Measurements from ENCODE around the gene AMY1C.
"Not testable (repeated sequence)": the region's sequence is repeated elsewhere in the genome, so short reads cannot be mapped to it uniquely, and the experiment has no call there.

Gene AMY1C

GRCh38 chr1:103749598-103749997 lies at the start of gene AMY1C:
TSS of gene AMY1C (plus strand) at chr1:103749898. CDS start at chr1:103750470, 572 bp downstream.
- not testable (repeated sequence) for H3K4me1 ChIP-seq (ENCODE audit: insufficient read depth, low read length); H3K9ac ChIP-seq (ENCODE audit: low read depth, low read length); H3K9me3 ChIP-seq (ENCODE audit: control insufficient read depth, insufficient read depth, low read length); H3K36me3 ChIP-seq (ENCODE audit: insufficient read depth, low read length)

- not testable (repeated sequence) for H3K36me3 ChIP-seq (ENCODE audit: insufficient read depth, low read length); H3K9ac ChIP-seq (ENCODE audit: low read depth, low read length); H3K9me3 ChIP-seq (ENCODE audit: control insufficient read depth, insufficient read depth, low read length); H3K4me1 ChIP-seq (ENCODE audit: insufficient read depth, low read length)
These were observed 49.0 kb upstream of the AMY1C start for GRCh38 chr1:103700669-103701068.

GRCh38 chr1:103701256-103701655 lies 48.4 kb upstream of the AMY1C start:
- H3K9me3 ChIP-seq (ENCODE audit: control insufficient read depth, insufficient read depth, low read length); H3K9ac ChIP-seq (ENCODE audit: low read depth, low read length); H3K36me3 ChIP-seq (ENCODE audit: insufficient read depth, low read length); H3K4me1 ChIP-seq (ENCODE audit: insufficient read depth, low read length): not testable (repeated sequence)

- not testable (repeated sequence) for H3K9me3 ChIP-seq (ENCODE audit: control insufficient read depth, insufficient read depth, low read length); H3K9ac ChIP-seq (ENCODE audit: low read depth, low read length); H3K4me1 ChIP-seq (ENCODE audit: insufficient read depth, low read length); H3K36me3 ChIP-seq (ENCODE audit: insufficient read depth, low read length)
These were observed 42.0 kb upstream of the AMY1C start for GRCh38 chr1:103707670-103708069.

- H3K9ac ChIP-seq (ENCODE audit: low read depth, low read length); H3K36me3 ChIP-seq (ENCODE audit: insufficient read depth, low read length); H3K4me1 ChIP-seq (ENCODE audit: insufficient read depth, low read length); H3K9me3 ChIP-seq (ENCODE audit: control insufficient read depth, insufficient read depth, low read length): not testable (repeated sequence)
These were observed 39.3 kb upstream of the AMY1C start for GRCh38 chr1:103710381-103710780.

GRCh38 chr1:103717404-103717803 lies 32.3 kb upstream of the AMY1C start:
- H3K9ac ChIP-seq (ENCODE audit: low read depth, low read length); H3K36me3 ChIP-seq (ENCODE audit: insufficient read depth, low read length); H3K4me1 ChIP-seq (ENCODE audit: insufficient read depth, low read length); H3K9me3 ChIP-seq (ENCODE audit: control insufficient read depth, insufficient read depth, low read length): not testable (repeated sequence)

GRCh38 chr1:103721473-103721872 lies 28.2 kb upstream of the AMY1C start:
- not testable (repeated sequence) for H3K9me3 ChIP-seq (ENCODE audit: control insufficient read depth, insufficient read depth, low read length); H3K9ac ChIP-seq (ENCODE audit: low read depth, low read length); H3K4me1 ChIP-seq (ENCODE audit: insufficient read depth, low read length); H3K36me3 ChIP-seq (ENCODE audit: insufficient read depth, low read length)

GRCh38 chr1:103735334-103735733 lies 14.4 kb upstream of the AMY1C start:
- not testable (repeated sequence) for H3K36me3 ChIP-seq (ENCODE audit: insufficient read depth, low read length); H3K9me3 ChIP-seq (ENCODE audit: control insufficient read depth, insufficient read depth, low read length); H3K4me1 ChIP-seq (ENCODE audit: insufficient read depth, low read length); H3K9ac ChIP-seq (ENCODE audit: low read depth, low read length)

GRCh38 chr1:103738031-103738430 lies 11.7 kb upstream of the AMY1C start:
- H3K36me3 ChIP-seq (ENCODE audit: insufficient read depth, low read length); H3K4me1 ChIP-seq (ENCODE audit: insufficient read depth, low read length); H3K9me3 ChIP-seq (ENCODE audit: control insufficient read depth, insufficient read depth, low read length); H3K9ac ChIP-seq (ENCODE audit: low read depth, low read length): not testable (repeated sequence)

GRCh38 chr1:103744449-103744848 lies 5.2 kb upstream of the AMY1C start:
- H3K4me1 ChIP-seq (ENCODE audit: insufficient read depth, low read length); H3K9ac ChIP-seq (ENCODE audit: low read depth, low read length); H3K36me3 ChIP-seq (ENCODE audit: insufficient read depth, low read length); H3K9me3 ChIP-seq (ENCODE audit: control insufficient read depth, insufficient read depth, low read length): not testable (repeated sequence)

GRCh38 chr1:103745040-103745439 lies 4.7 kb upstream of the AMY1C start:
- not testable (repeated sequence) for H3K4me1 ChIP-seq (ENCODE audit: insufficient read depth, low read length); H3K9me3 ChIP-seq (ENCODE audit: control insufficient read depth, insufficient read depth, low read length); H3K36me3 ChIP-seq (ENCODE audit: insufficient read depth, low read length); H3K9ac ChIP-seq (ENCODE audit: low read depth, low read length)

- H3K36me3 ChIP-seq (ENCODE audit: insufficient read depth, low read length); H3K9ac ChIP-seq (ENCODE audit: low read depth, low read length); H3K9me3 ChIP-seq (ENCODE audit: control insufficient read depth, insufficient read depth, low read length); H3K4me1 ChIP-seq (ENCODE audit: insufficient read depth, low read length): not testable (repeated sequence)
These were observed 1.4 kb upstream of the AMY1C start for GRCh38 chr1:103748273-103748672.

GRCh38 chr1:103761896-103762295 lies 12.2 kb downstream of the AMY1C start:
- Histone ChIP-seq H3K9me3 (ENCODE audit: control insufficient read depth, insufficient read depth, low read length) (no peaks in the 10 kb centered on the region), H3K4me1 (ENCODE audit: insufficient read depth, low read length) (no peaks in the 10 kb centered on the region), H3K36me3 (ENCODE audit: insufficient read depth, low read length) (no peaks in the 10 kb centered on the region), H3K9ac (ENCODE audit: low read depth, low read length) (no peak overlapping the region)

GRCh38 chr1:103779932-103780331 lies 30.2 kb downstream of the AMY1C start:
- no peaks in the 10 kb centered on the region for H3K36me3 ChIP-seq (ENCODE audit: insufficient read depth, low read length)
- no peaks in the 10 kb centered on the region for H3K4me1 ChIP-seq (ENCODE audit: insufficient read depth, low read length)
- H3K9me3 ChIP-seq (ENCODE audit: control insufficient read depth, insufficient read depth, low read length) = no peaks in the 10 kb centered on the region
- no peak overlapping the region for H3K9ac ChIP-seq (ENCODE audit: low read depth, low read length)

GRCh38 chr1:103783944-103784377 lies 34.3 kb downstream of the AMY1C start:
- Histone ChIP-seq H3K9me3 (ENCODE audit: control insufficient read depth, insufficient read depth, low read length) (no peaks in the 10 kb centered on the region), H3K36me3 (ENCODE audit: insufficient read depth, low read length) (no peaks in the 10 kb centered on the region), H3K9ac (ENCODE audit: low read depth, low read length) (no peak overlapping the region), H3K4me1 (ENCODE audit: insufficient read depth, low read length) (no peaks in the 10 kb centered on the region)

- Histone ChIP-seq H3K9me3 (ENCODE audit: control insufficient read depth, insufficient read depth, low read length) (no peaks in the 10 kb centered on the region), H3K4me1 (ENCODE audit: insufficient read depth, low read length) (no peaks in the 10 kb centered on the region), H3K9ac (ENCODE audit: low read depth, low read length) (no peak overlapping the region), H3K36me3 (ENCODE audit: insufficient read depth, low read length) (no peaks in the 10 kb centered on the region)
These were observed 38.7 kb downstream of the AMY1C start for GRCh38 chr1:103788377-103788776.
